Heart left ventricle (tissue), 13 donors: Measurements from ENCODE around the gene CRISP3.

Source experiments
- POLR2A ChIP-seq, 2 donors: fragments of 450-650 bp; IDR thresholded peaks; one replicate each; pipeline ENCODE4 v1.6.1; 2017; ENCODE audit warnings: antibody characterized with exemption in 2 of 2, mild to moderate bottlenecking in 2 of 2, moderate library complexity in 2 of 2
- TF ChIP-seq, protein P1 (sequence below), 12 donors: fragments of 200-600 bp; sonication (generic) in 4 of 12; IDR thresholded peaks; one replicate each; pipeline versions ENCODE4 v1.5.0 to v1.8.0; 2018 to 2022; ENCODE audit warnings: antibody characterized with exemption in 12 of 12, mild to moderate bottlenecking in 5 of 12
- donor health status: ischemic (EF 13 %, LVEDD 7.1; RV severe dilation, severe dysfunction).
- donor health status: DM: no; HTN: yes; CAD: no.
- donor health status: DM: no; HTN: no; CAD: no.
- donor health status: ischemic (EF 25% LVEDD 6.9; RV normal size, moderate dysfunction).
- donor health status: ischemic (EF 25% LVEDD 5.7; RV mildly dilated, moderate dysfunction).
- donor health status: ischemic (EF 35%, LVEDD 5.7; RV mildly dilated, moderate dysfunction).
- donor health status: nonischemic (EF 11% LVEDD 7.7; RV severe dilation, severe dysfunction).
- donor health status: DM: yes; HTN: yes; CAD: no.
- donor health status: PGD.
- donor health status: ischemic (EF 29% LVEDD 5.4; RV normal size, mild dysfunction).
- donor health status: nonischemic (EF 23%, LVEDD 6.1; RV moderate dilation, normal function).

DNA sequence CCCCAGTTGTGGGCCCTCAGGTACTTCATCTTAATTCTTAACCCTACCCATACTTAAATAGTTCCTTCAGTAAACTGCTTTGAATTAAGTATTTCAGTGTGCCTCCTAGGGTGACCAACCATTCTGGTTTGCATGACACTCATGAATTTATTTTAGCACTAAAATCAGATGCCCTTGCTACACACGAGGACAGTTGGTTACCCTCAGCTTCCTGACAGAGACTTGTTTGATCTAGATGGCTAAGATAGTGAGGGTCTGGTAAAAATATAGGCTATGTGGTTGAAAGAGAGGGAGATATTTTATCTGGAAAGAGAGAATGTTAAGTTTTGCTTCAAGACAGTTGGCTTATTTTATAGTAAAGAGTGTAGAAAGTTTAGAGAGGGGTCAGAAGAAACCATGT is 32.3 kb upstream of the CRISP3 start:
- TF ChIP-seq, protein P1, sequence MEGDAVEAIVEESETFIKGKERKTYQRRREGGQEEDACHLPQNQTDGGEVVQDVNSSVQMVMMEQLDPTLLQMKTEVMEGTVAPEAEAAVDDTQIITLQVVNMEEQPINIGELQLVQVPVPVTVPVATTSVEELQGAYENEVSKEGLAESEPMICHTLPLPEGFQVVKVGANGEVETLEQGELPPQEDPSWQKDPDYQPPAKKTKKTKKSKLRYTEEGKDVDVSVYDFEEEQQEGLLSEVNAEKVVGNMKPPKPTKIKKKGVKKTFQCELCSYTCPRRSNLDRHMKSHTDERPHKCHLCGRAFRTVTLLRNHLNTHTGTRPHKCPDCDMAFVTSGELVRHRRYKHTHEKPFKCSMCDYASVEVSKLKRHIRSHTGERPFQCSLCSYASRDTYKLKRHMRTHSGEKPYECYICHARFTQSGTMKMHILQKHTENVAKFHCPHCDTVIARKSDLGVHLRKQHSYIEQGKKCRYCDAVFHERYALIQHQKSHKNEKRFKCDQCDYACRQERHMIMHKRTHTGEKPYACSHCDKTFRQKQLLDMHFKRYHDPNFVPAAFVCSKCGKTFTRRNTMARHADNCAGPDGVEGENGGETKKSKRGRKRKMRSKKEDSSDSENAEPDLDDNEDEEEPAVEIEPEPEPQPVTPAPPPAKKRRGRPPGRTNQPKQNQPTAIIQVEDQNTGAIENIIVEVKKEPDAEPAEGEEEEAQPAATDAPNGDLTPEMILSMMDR (IDR thresholded peaks at IDR 0.05), result no peak
- no peak for TF ChIP-seq POLR2A (IDR thresholded peaks at IDR 0.05)
